ENCODE results near the gene SBF1.

- TF ChIP-seq POLR2A (IDR thresholded peaks at IDR 0.05) (no peak), POLR2AphosphoS5 (IDR thresholded peaks at IDR 0.05) (no peak)
Measured at GRCh38 chr22:50416996-50417395, 57.8 kb downstream of the SBF1 start.

Measured in sigmoid colon (tissue), 4 donors.